CD4-positive, alpha-beta T cell treated with Interleukin-6 at 100 ng/mL for 8 hours (primary cell): Measurements from ENCODE around the gene INSYN1.
"Not testable (repeated sequence)": the region's sequence is repeated elsewhere in the genome, so short reads cannot be mapped to it uniquely, and the experiment has no call there.

Source experiments
- DNase-seq: peaks from one replicate; pipeline ENCODE4 v3.0.0-alpha.2; 2020; ENCODE audit warnings: mixed read lengths, low spot score

The INSYN1 gene

DNA sequence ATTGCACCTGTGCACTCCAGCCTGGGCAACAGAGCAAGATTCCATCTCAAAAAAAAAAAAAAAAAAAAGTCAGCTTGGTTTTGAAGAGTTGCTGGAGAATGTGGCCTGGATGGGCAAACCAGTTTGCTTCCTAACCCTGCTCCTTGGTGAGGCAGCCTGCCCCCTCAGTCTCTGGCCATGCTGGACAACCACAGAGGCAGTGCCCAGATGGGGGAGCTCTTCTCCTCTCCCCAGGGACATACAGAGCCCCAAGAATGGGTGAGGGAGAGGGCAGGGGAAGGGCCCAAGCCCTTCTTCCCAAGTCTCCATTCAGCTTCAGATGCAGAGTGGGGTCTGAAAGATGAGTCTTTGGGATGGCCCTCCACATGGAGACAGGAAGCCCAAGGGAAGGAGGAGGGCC lies 41.0 kb downstream of the INSYN1 start:
- DNase-seq: no peak

DNA sequence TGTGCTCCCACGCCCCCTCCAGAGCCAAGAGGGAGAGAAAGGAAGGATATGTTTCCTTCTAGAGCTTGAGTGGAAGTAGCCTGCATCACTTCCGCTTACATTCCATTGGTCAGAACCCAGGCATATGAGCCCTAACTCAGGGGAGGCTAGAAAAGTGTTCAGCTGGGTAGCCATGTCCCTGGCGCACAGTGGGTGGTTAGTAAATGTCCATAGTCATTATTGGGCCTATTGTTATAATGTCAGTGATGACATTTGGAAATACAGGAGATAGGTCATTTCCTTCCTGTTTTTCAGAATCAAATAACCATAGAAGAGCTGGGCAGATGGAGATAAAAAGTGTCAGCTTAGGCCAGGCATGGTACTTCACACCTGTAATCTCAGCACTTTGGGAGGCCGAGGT lies 41.6 kb downstream of the INSYN1 start:
- no peak for DNase-seq

DNA sequence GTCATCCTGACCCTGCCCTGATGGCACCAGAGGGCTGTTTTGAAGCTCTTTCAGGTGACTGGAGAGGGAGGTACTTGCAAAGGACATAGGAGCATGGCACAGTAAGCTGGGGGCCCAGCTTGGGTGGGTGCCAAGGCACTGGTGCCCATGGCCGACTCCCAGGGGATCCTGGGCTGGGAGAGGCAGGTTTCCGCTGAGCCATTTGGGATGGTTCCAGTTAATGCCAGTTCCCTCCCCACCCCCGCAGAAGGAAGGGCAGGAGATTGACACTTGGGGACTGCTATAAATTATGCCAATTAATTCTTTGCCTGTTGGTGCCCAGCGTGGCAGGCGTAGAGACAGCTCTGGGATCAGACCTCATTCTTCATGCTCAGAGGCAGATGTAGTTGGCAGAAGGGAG lies 42.8 kb downstream of the INSYN1 start:
- DNase-seq: no peak

DNA sequence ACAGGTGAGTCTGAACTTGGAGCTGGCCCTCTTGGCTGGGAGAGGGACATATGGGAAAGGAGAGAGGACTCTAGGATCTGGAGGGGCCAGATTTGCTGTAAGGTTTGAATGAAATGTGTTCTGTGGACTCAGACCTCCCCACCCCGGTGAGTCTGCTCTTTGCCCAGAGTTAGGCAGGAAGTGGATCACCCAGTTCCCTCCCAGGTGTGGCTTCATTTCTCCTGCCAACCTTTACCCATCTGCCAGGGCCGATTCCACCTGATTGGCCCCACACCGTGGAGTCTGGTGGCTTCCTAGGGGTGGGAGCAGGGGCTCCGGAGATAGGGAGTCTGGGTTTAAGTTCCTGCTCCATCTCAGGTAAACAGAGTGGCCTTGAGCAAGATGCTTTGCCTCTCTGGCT lies 43.5 kb downstream of the INSYN1 start:
- no peak for DNase-seq

DNA sequence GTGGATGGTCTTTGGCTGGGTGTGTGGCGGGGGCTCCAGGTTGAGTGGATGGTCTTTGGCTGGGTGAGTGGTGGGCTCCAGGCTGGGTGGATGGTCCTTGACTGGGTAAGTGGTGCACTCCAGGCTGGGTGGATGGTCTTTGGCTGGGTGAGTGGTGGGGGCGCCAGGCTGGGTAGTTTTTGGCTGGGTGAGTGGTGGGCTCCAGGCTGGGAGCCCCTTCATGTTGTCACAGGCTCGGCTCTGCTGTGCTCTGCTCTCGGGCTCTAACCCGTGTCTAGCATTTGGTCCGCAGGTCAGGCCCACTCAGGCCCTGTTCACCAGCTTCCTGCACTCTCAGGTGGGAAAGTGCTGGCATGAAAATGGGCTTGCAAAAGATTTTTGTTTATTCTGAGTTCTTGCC lies 43.9 kb downstream of the INSYN1 start:
- DNase-seq: no peak

DNA sequence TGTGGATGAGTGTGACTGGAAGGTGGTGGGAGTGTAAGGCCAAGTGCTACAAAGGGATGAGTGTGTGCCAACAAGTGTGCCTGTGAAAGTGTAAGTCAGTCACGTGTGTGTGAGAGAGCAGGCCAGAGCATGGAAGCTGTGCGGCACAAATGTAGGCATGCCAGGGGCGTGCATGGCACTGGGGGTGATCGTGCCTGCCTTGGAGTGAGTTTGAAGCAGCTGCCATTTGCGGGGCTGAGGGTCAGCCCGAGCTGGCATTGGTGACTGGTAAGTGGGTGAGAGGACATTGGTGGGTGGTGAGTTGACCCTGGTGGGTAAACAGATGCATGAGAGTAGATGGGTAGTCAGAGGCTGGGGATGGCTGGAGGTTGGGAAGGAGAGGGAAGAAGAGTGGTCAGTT lies 44.5 kb downstream of the INSYN1 start:
- DNase-seq: no peak

DNA sequence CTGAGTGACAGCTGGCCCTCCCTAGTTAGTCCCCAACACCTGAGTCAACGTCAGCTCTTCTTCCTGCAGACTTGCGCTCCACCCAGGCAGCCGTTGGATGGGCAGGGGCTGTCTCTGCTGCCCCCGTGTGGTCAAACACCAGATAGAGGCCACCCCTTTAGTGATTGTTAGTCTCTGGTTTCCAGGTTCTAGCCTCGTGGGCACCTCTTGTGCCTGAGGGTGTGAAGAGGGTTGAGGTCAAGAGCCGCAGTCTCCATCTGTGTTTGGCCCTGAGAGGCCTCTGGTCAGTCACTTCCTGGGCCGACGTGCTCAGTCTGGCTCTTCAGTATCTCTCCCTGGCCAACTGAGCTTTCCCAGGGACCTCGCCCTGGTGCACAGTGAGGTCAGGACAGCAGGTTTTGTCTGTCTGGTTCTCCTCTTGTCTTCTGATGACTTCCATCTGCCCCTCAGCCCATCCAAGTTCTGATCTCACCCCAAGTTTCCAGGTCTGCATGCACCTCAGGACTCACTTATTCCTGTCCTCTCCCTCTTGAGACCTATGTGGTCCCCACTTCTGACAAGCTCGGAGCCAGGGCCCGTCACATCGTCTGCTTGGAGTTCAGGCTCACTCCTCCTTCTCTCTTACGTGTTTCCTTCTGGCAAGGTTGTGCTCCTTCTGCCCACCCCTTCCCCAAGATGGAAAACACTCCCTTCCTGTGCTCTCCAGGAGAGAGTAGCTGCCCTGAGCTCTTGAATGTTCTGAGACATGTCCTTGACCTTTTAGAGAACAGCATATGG lies 48.1 kb downstream of the INSYN1 start:
- DNase-seq: peak; percentile 53

DNA sequence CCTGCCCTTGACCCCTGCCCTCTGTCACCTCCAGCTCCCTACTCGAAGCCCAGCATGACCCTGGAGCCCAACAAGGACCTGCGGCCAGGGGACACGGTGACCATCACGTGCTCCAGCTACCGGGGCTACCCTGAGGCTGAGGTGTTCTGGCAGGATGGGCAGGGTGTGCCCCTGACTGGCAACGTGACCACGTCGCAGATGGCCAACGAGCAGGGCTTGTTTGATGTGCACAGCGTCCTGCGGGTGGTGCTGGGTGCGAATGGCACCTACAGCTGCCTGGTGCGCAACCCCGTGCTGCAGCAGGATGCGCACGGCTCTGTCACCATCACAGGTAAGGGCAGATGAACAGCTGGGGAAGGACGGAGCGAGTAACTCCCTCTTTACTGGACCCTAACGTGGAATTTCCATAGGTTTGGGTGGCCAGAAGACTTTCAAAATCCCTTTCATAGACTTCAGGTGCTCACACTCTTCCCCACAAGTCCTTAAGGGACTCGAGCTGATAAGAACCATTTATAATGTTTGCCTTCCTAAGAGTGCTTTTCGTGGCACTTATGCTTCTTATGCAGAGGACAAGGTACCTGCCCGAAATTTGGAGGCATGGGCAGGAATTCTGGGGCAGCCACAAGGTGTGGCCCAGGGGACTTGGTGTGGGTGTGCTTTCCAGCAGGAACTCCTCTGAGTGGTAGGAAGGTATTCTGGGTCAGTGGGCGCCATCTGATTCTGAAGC lies 48.8 kb downstream of the INSYN1 start:
- DNase-seq: not testable (repeated sequence)

DNA sequence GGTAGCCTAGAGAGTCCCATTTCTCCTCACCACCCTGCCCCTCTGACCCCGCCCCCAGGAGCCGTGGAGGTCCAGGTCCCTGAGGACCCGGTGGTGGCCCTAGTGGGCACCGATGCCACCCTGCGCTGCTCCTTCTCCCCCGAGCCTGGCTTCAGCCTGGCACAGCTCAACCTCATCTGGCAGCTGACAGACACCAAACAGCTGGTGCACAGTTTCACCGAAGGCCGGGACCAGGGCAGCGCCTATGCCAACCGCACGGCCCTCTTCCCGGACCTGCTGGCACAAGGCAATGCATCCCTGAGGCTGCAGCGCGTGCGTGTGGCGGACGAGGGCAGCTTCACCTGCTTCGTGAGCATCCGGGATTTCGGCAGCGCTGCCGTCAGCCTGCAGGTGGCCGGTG lies 49.5 kb downstream of the INSYN1 start:
- DNase-seq: not testable (repeated sequence)

DNA sequence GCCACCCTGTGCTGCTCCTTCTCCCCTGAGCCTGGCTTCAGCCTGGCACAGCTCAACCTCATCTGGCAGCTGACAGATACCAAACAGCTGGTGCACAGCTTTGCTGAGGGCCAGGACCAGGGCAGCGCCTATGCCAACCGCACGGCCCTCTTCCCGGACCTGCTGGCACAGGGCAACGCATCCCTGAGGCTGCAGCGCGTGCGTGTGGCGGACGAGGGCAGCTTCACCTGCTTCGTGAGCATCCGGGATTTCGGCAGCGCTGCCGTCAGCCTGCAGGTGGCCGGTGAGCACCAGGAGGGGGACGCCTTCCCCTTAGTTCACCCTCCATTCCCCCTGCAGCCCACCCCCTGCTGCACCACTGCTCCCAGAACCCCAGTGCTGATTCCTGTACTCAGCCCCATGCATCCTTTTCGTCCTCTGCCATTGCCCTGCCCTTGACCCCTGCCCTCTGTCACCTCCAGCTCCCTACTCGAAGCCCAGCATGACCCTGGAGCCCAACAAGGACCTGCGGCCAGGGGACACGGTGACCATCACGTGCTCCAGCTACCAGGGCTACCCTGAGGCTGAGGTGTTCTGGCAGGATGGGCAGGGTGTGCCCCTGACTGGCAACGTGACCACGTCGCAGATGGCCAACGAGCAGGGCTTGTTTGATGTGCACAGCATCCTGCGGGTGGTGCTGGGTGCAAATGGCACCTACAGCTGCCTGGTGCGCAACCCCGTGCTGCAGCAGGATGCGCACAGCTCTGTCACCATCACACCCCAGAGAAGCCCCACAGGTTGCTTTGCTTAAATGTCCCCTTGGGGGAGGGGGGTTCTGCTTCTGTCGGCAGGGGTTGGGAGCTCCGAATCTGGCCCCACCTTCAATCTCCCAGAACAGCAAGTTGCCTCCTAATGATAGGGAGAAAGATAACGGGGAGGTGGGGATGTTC lies 50.6 kb downstream of the INSYN1 start:
- not testable (repeated sequence) for DNase-seq

DNA sequence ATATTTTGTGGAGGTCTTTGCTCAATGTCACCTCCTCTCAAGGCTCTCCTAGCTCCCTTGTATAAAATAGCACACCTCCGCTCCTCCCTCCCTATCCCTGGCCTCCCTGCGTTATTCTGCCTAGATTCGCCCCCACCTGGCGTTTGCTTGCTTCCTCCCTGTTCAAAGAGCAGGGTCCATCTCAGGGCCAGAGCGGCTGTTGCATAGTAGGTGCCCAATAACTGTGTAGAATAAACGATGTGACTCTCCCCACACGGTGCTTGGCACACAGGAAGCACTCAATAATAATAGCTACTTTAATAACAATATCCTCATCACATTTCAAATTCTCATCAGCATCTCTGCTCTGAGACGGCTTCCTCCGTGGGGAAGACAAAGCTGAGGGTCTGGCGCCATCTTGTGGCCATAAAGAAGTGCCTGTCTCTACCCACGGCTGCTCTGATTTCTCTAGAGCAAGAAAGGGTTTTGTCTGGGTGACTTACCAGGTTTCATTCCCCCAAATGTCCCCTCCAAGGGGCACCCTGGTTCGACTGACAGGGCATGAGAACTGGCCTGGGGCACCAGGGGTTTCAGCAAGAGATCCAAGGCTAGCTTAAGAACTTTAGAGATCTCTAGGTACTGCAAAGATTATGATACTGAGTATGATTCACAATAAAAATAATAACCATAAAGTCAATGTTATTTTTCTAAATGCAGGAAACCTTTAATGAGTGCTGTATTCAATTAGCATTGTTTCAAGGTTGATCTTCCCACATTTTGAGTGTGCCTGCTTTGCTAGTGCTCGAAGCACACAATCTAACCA lies 52.9 kb downstream of the INSYN1 start:
- peak; percentile 76 for DNase-seq

DNA sequence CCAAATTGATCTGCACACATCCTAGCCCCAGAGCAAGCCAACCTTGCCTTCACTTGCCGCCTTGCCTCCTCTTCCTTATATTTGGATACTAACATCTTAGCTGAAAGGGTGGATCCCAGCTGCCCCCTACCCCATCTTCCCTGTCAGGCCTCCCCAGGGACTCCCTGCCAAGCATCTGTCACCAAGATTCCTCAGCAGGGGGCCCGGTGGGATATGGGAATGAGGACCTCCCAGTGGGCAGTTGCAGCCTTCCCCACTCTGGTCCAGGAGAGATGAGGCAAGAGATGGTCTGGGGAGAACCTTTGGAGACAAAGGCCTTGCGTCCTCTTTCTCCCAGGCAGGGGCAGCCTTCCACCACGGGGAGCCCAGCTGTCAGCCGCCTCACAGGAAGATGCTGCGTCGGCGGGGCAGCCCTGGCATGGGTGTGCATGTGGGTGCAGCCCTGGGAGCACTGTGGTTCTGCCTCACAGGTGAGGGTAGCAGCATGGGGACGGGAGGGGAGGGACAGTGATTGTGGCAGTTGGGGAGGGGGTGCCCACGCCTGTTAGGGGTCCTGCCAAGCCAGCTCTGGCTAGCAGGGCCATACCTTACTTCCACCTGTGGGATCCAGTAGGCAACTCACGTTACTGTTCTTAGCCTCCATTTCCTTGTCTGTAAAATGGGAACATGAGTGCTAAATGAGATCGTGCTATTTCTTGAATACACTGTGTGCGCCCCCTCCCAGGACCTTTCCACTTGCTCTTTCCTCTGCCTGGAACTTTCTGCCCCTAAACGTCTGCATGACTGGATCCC lies 53.7 kb downstream of the INSYN1 start:
- DNase-seq: no peak

DNA sequence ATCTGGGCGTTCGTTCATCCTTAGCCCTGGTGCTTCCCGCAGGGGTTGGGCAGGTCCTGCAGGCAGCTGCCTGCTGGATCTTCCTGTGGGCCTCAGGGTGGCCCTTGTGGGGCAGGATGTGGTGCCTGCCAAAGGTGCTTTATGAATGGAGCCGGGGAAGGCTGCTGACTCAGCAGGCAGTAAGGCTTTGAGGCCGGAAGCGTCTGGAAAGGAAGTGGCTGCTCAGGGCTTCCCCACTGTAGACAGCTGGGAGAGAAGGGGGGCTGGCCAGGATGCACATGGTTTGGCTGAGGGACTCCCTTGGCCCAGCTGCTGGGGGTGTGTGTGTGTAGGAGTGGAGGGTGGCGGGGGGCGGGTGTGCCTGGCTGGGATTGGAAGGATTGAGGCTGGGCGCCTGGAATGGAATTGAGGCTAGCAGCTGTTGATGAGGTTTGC lies 56.1 kb downstream of the INSYN1 start:
- DNase-seq: peak; percentile 77

DNA sequence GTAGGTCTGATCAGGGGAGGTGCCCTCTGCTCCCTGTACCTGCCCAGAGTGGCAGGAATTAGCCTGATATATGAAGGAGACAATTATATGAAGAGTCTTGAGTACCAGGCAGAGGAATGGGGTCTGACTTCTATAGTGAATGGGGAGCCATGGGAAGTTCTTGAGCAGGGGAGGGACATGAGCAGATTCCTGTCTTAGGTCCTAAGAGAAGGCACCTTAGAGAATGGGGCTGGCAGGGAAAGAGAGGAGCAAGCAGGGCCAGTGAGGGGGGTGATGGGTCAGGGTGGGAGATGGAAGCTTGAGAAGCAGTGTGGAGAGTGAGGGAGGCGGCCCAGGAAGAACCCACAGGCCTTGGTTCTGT lies 56.5 kb downstream of the INSYN1 start:
- DNase-seq: no peak

DNA sequence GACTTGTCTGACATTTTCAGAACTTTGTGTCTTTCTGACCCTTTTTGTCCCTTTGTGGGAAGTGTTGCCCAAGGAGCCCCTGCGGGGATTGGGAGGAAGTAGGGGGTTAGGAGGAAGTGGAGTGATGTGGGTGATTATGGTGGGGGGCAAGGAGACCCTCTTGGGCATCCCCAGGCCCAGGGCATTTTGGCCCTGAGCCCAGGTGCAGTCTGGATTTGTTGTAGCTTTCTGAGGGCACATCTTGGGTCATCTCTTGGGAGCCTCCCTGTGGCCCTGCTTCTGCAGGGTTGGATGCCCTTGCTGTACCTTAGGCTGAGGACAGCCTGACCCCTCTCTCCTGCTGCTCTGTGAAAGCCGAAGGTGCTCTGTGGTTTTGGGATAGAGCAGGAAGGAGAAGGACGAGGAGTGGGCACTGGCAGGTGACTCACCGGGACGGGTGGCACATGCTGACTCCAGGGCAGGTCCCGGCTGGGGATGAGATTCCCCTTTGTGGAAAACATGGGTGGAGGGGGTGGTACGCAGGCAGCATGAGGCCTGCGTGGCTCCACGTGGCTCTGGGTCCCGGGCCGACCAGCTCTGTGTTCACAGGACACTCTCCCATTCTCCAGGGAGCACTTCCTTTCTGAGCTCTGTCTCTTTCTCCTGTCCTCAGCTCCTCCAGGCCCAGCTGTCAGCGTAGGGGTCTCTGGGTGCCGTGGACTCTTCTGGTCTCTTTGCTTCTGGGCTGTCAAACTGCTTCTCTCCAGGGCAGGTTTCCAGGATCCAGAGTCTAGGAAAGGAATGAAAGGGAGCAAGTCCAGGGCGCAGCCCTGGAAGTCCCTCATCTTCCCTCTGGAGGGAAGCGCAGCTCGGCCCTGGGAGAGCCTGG lies 57.1 kb downstream of the INSYN1 start:
- no peak for DNase-seq

DNA sequence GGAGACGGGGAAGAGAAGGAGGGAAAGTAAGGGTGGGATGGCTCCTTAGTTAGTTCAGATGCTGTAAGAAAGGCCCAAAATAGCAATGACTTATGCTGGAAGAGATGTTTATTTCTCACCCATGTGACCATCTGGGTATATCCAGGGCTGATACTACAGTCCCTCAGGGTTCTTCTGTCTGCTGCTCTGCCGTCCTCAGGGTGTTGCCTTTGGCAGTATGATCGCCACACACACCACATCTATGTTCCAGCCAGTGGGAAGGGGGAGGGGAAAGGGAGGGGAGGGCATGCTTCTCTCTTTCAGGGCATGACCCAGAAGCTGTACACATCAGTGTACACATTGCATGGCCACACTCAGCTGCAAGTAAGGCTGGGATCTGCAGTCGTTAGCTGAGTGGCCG lies 58.7 kb downstream of the INSYN1 start:
- DNase-seq: no peak

DNA sequence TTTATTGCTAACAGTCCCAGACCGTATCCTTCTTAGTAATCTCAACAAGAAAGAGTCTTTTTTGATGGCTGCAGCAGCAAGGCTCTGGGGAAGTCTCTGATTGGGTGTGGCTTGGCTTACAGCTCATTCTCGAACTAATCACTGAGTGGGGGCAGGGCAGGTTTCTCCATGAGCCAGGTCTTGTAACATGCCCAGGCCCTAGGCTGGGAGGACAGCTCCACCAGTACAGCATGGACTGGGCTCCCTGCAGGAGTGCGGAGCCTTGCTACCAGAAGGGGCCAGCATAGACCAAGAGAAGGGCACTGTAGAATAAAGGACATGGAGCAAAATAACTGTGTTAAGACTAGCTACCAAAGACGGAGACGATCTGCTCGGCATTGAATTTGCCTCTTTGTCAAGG lies 61.8 kb downstream of the INSYN1 start:
- DNase-seq: no peak

DNA sequence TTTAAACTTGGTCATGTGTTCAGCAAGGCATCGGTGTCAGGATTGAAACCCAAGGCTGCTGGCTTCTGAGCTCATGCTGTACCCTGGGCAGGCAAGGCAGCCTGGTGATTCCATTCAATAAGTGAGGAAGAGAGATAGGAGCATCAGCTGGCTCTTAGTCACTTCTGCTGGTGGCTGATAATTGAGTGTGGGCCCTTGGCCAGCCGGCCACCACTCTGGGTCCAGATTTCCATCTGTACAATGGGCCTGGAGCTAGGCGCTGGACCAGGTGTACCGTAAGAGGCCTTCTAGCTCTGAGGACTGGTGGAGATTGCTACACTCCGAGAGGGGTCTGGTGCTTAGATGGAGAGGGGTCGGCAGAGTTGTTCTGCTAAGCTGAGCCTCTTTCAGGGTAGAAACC lies 64.7 kb downstream of the INSYN1 start:
- no peak for DNase-seq

DNA sequence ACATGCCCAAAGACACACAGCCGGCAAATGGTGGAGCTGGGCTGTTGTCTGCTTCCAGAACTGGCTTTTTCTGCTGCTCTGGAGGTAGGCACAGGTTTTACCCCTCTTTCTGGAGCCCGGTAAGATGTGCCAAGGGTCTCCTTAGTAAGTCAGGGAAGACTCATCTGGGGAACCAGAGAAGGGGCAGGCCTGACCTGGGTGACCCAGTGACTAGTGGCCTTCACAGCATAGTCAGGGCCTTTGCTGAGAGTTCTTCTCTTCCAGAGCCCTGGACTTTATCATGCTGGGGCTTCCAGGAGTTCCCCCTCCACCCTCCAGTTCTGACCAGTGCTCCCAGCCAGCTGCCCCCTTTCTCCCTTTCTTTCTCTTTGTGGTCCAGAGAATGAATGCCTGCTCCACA lies 65.8 kb downstream of the INSYN1 start:
- no peak for DNase-seq

DNA sequence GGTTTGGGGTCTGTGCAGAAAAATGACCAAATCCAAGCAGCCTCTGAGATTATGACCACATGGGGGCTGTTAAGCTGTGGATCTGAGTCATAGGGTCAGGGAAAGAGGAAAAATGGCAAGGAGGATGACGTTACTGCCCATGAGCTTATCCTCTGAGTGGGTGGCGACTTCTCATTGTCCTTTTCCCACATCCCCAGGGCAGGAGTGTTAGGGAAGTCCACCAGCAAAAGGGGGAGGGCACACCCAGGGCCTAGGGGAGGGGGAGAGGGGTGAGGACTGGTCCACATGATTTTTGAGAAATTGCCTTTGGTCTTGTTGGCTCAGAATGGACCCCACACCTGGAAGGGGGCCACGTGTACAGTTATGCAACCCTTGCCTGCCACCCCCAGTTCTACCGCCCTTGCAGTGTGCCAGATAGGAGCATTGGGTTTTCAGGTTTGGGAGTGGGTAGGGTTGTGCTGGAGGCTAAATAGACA lies 66.3 kb downstream of the INSYN1 start:
- DNase-seq: no peak
